Activated CD4-positive, CD25-positive, alpha-beta regulatory T cell (primary cell): Measurements from ENCODE around the gene ZNF106.

Experiments used
- DNase-seq, 4 experiments: peaks; one replicate each; lab custom pipeline; 2025; lab: John Stamatoyannopoulos, UW

ZNF106 gene

GRCh38 chr15:42405863-42406482 is 85.0 kb downstream of the ZNF106 start:
- DNase-seq = no peak

GRCh38 chr15:42404461-42405235 is 86.3 kb downstream of the ZNF106 start:
- no peak for DNase-seq

GRCh38 chr15:42403389-42403788 is 87.6 kb downstream of the ZNF106 start:
- no peak for DNase-seq

- no peak for DNase-seq
Observed at GRCh38 chr15:42402455-42403205, 88.3 kb downstream of the ZNF106 start.

GRCh38 chr15:42401544-42402454 is 89.1 kb downstream of the ZNF106 start:
- DNase-seq = no peak

- DNase-seq = no peak
Observed at GRCh38 chr15:42395838-42396237, 95.1 kb downstream of the ZNF106 start.

GRCh38 chr15:42394106-42394505 is 96.8 kb downstream of the ZNF106 start:
- no peak for DNase-seq

GRCh38 chr15:42392309-42393024 is 98.5 kb downstream of the ZNF106 start:
- no peak for DNase-seq

GRCh38 chr15:42387603-42388002 is 103.3 kb downstream of the ZNF106 start:
- no peak for DNase-seq

- DNase-seq = no peak
Observed at GRCh38 chr15:42385980-42386700, 104.8 kb downstream of the ZNF106 start.

GRCh38 chr15:42385206-42385979 is 105.5 kb downstream of the ZNF106 start:
- no peak for DNase-seq

- DNase-seq = no peak
Observed at GRCh38 chr15:42384597-42384996, 106.3 kb downstream of the ZNF106 start.

- no peak for DNase-seq
Observed at GRCh38 chr15:42378011-42378410, 112.9 kb downstream of the ZNF106 start.

- DNase-seq = no peak
Observed at GRCh38 chr15:42375941-42376340, 115.0 kb downstream of the ZNF106 start.

- no peak for DNase-seq
Observed at GRCh38 chr15:42375252-42375651, 115.7 kb downstream of the ZNF106 start.

GRCh38 chr15:42374810-42375209 is 116.1 kb downstream of the ZNF106 start:
- no peak for DNase-seq

- no peak for DNase-seq
Observed at GRCh38 chr15:42373936-42374335, 117.0 kb downstream of the ZNF106 start.

GRCh38 chr15:42373274-42373673 is 117.7 kb downstream of the ZNF106 start:
- DNase-seq = no peak

GRCh38 chr15:42371096-42371495 is 119.8 kb downstream of the ZNF106 start:
- DNase-seq = no peak

- DNase-seq = no peak
Observed at GRCh38 chr15:42368096-42368495, 122.8 kb downstream of the ZNF106 start.
